Left ventricle myocardium inferior (tissue), 1 donor: ENCODE data around the gene RIT2. TPM values are rescaled to one million over a fixed set of nuclear protein-coding genes. Genes with fewer than 3 reads are reported as not detected.

Source experiments
- DNase-seq: peaks from one replicate; pipeline ENCODE4 v3.0.0-alpha.2; 2020
- H3K27ac ChIP-seq: fragments of 200-600 bp; replicated peaks from 2 replicates; pipeline ENCODE4 v1.8.0; 2021
- H3K27me3 ChIP-seq: fragments of 200-600 bp; 2 replicates; pipeline ENCODE4 v1.8.0; 2021; ENCODE audit warnings: low read depth
- H3K36me3 ChIP-seq: fragments of 200-600 bp; 2 replicates; pipeline ENCODE4 v1.8.0; 2021
- H3K4me1 ChIP-seq: fragments of 200-600 bp; 2 replicates; pipeline ENCODE4 v1.8.0; 2021
- H3K4me3 ChIP-seq: fragments of 200-600 bp; 2 replicates; pipeline ENCODE4 v1.8.0; 2021; ENCODE audit warnings: mild to moderate bottlenecking, moderate library complexity
- H3K9me3 ChIP-seq: fragments of 200-600 bp; replicated peaks from 2 replicates; pipeline ENCODE4 v1.8.0; 2021
- intact Hi-C: fragments of 100-400 bp; cut with micrococcal nuclease; formaldehyde crosslinking; loops from one replicate; pipeline ENCODE4 v1.11.0; 2022
- total RNA-seq: library from RNA; stranded (reverse); fragmentation: NEBNext Ultra II Directional; extraction: Animal tissue kit (Norgen Biotek cat#: 25700); gene quantifications from one replicate; pipeline ENCODE4 v1.2.1, GENCODE V29; 2021
- TF ChIP-seq, protein P1 (sequence below): fragments of 200-600 bp; IDR thresholded peaks from 2 replicates; pipeline ENCODE4 v1.8.0; 2021; ENCODE audit warnings: antibody characterized with exemption, mild to moderate bottlenecking, borderline replicate concordance
- donor health status: DM: no; HTN: yes; CAD: no; lungs with severe emphysema.

Gene RIT2
- total RNA-seq, 1 donor from 2014 or later, result not detected

DNA sequence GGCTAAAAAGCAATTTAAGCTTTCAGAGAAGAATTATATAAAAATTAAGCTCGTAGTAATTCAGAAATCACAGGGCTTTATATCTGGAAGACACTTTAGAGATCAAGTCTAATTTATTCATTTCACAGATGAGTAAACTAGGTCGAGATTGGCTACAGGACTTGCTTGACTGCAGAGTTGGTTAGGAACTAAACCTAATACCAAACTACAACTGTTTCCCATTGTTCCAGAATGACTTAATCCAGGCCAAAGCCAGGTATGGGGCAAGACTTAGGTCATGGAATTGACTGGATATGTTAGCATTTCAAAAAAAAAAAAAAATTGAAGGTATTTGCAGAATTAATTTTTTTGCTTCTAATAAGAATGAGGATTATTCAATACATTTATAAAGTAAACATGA lies 146.1 kb downstream of the RIT2 start:
- intact Hi-C loops, result no loop called here

DNA sequence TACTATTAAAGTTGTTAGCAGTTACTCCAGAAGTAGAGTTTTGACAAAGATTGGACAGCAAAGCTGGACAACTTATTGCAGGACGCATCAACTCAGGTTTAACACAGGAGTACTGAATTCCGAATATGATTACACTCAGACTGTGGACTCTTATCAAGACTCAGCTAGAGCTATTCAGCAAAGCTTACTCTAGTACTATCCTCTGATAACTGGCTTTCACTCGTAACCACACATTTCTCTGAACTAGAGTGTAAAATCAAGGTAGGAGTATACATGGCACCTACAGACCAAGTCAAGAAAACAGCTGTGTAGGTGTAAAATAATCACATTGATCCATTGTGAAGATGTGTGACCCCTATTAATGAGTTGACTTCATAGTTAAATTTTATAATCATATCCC lies 154.2 kb downstream of the RIT2 start:
- Histone ChIP-seq H3K4me1 (no peaks in the 10 kb centered on the region), H3K9me3 (no peaks in the 10 kb centered on the region), H3K4me3 (no peak overlapping the region), H3K27ac (no peak overlapping the region), H3K27me3 (no peaks in the 10 kb centered on the region), H3K36me3 (no peaks in the 10 kb centered on the region)
- intact Hi-C loops, result no loop called here
- TF ChIP-seq, protein P1, sequence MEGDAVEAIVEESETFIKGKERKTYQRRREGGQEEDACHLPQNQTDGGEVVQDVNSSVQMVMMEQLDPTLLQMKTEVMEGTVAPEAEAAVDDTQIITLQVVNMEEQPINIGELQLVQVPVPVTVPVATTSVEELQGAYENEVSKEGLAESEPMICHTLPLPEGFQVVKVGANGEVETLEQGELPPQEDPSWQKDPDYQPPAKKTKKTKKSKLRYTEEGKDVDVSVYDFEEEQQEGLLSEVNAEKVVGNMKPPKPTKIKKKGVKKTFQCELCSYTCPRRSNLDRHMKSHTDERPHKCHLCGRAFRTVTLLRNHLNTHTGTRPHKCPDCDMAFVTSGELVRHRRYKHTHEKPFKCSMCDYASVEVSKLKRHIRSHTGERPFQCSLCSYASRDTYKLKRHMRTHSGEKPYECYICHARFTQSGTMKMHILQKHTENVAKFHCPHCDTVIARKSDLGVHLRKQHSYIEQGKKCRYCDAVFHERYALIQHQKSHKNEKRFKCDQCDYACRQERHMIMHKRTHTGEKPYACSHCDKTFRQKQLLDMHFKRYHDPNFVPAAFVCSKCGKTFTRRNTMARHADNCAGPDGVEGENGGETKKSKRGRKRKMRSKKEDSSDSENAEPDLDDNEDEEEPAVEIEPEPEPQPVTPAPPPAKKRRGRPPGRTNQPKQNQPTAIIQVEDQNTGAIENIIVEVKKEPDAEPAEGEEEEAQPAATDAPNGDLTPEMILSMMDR, result no peak
- DNase-seq, result no peak

More for the DNA sequence above, 146.1 kb downstream of the RIT2 start:
- Histone ChIP-seq H3K27me3 (no peaks in the 10 kb centered on the region), H3K4me1 (no peaks in the 10 kb centered on the region), H3K27ac (no peak overlapping the region), H3K4me3 (no peak overlapping the region), H3K9me3 (no peaks in the 10 kb centered on the region), H3K36me3 (no peaks in the 10 kb centered on the region)
- DNase-seq, result no peak
- TF ChIP-seq, protein P1, result no peak

DNA sequence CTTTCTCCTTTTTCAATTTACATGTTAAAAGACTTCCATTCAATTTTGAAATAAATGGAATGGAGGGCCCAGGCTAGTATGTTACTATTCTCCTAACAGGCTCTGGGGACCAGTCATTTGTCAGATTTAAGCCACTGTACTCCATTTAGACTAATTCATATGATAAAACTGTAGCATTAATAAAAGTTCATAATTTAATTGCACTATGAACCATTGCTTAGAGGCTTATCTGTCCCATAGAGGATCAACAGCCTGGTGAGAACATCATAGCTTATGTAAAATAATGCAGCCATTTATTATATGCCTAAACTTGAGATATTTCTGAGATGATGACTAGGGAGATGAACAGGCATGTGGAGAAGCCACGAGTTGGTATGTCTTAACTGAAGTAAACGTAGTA lies 156.0 kb downstream of the RIT2 start:
- TF ChIP-seq, protein P1, result no peak
- no peak for DNase-seq
- no peak overlapping the region for H3K27ac ChIP-seq
- H3K36me3 ChIP-seq, result no peaks in the 10 kb centered on the region
- no peaks in the 10 kb centered on the region for H3K4me1 ChIP-seq
- H3K9me3 ChIP-seq, result no peaks in the 10 kb centered on the region
- no peak overlapping the region for H3K4me3 ChIP-seq
- intact Hi-C loops, result no loop called here
- no peaks in the 10 kb centered on the region for H3K27me3 ChIP-seq

DNA sequence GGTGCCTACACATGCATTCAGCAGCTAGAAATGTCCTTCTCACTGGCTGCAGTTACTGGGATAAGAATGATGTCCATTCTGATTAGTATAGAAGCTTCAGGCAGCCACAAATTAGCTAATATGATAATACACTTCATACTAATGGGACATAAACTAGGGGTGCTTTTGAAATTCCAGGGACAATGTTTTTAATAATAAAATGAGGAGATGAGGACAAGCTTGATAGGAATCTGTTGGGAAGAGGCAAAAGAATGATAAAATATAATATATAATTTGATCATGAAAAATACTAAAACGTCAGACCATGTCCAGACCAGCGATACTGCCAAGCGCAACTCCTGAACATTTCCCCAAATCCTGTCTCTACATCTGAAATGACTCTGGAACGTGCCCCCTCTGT lies 157.1 kb downstream of the RIT2 start:
- TF ChIP-seq, protein P1, result no peak

DNA sequence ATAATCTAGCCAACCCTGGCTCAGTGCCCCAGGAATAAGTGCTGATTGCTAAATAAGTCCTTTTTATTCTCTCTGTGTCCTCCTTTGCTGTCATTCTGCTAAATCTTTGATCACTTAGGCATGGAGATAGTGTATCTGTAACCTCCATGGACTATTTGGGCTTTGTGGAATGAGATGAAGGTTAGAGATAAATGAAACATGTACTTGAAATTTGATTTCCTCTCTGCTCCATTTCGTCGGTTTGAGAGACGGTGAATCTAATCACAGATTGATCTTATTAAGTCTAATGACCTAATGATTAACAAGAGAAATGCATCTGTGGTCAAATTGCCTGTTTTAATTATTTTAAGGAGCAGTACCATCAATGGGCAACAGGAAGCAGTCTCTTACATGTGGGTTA lies 159.2 kb downstream of the RIT2 start:
- Histone ChIP-seq H3K27ac (no peak overlapping the region), H3K9me3 (no peaks in the 10 kb centered on the region), H3K27me3 (no peaks in the 10 kb centered on the region), H3K4me1 (no peaks in the 10 kb centered on the region), H3K4me3 (no peak overlapping the region), H3K36me3 (no peaks in the 10 kb centered on the region)
- TF ChIP-seq, protein P1, result no peak
- DNase-seq, result no peak
- intact Hi-C loops, result no loop called here

More for the DNA sequence above, 157.1 kb downstream of the RIT2 start:
- no peak for DNase-seq
- intact Hi-C loops, result no loop called here
- no peaks in the 10 kb centered on the region for H3K9me3 ChIP-seq
- H3K4me1 ChIP-seq, result no peaks in the 10 kb centered on the region
- H3K27me3 ChIP-seq, result no peaks in the 10 kb centered on the region
- no peak overlapping the region for H3K4me3 ChIP-seq
- H3K27ac ChIP-seq, result no peak overlapping the region
- no peaks in the 10 kb centered on the region for H3K36me3 ChIP-seq

DNA sequence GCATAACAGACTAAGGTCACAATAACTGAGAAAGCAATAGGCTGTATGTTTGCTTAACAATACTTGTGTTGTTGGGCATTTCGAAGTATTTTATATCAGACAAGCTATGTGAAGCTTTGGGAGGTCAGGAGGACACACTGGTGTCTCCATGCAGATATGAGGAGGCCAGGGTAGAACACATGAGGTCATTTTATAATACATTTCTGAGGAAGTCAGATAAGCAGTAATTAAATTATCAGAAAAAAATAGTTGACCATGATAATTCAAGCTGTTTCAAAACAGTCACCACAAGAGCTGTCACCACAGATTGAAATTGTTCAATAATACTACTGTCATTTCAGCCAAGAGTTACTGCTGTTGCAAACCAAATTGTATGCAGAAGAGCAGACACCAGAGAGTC lies 160.6 kb downstream of the RIT2 start:
- Histone ChIP-seq H3K27ac (no peak overlapping the region), H3K9me3 (peaks cover 9% of the 10 kb centered on the region), H3K27me3 (no peaks in the 10 kb centered on the region), H3K4me1 (no peaks in the 10 kb centered on the region), H3K36me3 (no peaks in the 10 kb centered on the region), H3K4me3 (no peak overlapping the region)
- TF ChIP-seq, protein P1, result no peak
- DNase-seq, result no peak
- intact Hi-C loops, result no loop called here
